ENCODE data around the gene TMEM150B.

The TMEM150B gene

GRCh38 chr19:55355213-55355821 lies 30.2 kb upstream of the TMEM150B start:
- no peak for DNase-seq

GRCh38 chr19:55354698-55355212 lies 29.6 kb upstream of the TMEM150B start, which contains the start of gene COX6B2:
Gene COX6B2 (minus strand): TSS chr19:55354719. CDS start chr19:55354521, 198 bp downstream.
- DNase-seq: no peak

DNA sequence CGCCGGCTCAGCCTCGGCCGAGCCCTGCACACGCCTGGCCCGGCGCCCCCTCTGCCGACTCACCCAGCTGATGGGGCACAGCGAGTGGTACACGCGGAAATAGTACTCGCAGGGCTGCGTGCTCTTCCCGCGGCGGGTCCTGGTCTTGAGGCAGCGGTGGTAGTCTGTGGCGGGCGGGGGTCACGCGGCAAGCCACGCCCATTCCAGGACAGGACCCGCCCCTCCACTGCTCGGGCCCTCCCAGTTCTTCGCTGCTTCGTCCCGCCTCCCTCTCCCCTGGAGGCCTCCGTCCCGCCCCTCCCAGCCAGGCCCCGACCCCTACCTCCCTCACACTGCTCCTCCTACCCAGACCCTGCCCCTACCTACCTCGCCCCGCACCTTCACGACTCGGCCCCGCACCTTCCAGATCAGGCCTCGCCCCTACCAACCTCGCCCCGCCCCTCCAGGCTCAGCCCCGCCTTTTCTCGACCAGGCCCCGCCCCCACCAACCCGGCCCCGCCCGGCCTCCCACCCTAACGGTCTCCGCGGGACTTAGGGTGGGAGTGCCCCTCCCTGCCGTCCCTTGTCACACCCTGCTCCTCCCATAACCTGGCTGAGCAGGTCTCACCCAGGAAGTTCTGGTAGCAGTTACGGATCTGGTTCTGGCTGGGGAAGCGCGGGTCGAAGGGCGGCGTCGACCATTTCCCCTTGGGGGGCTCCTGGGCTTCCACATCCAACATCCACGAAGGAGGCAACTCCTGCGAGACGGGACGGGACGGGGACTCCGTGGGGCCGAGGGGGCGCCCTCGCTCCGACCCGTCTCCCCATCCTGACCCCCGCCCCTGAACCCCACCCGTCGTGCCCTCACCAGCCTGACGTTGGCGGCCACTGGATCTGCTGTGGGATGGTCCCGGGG lies 28.9 kb upstream of the TMEM150B start:
- peak in 4 of 58 donors; percentile 6 to 27 (median 23) for DNase-seq

DNA sequence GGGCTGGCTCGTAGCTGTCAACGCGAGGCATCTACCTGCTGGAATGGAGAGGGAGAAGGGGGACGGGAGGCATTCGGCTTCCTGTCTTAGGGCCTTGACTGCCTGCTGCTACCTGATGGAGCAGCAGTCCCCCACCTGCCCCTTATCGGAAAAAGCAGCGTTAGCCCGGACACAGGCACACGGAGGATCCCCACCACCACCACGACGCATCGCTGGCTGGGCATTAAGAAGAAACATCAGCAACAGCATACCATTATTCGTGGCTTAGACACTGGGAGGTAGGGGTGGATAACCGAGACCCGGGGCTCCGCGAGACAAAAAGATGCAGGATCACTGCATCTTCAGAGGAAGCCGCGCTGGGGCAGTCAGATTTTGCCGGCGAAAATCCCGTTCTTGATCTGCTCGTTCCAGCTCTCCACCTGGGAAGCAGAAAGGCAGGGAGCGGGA lies 28.2 kb upstream of the TMEM150B start:
- DNase-seq: no peak

DNA sequence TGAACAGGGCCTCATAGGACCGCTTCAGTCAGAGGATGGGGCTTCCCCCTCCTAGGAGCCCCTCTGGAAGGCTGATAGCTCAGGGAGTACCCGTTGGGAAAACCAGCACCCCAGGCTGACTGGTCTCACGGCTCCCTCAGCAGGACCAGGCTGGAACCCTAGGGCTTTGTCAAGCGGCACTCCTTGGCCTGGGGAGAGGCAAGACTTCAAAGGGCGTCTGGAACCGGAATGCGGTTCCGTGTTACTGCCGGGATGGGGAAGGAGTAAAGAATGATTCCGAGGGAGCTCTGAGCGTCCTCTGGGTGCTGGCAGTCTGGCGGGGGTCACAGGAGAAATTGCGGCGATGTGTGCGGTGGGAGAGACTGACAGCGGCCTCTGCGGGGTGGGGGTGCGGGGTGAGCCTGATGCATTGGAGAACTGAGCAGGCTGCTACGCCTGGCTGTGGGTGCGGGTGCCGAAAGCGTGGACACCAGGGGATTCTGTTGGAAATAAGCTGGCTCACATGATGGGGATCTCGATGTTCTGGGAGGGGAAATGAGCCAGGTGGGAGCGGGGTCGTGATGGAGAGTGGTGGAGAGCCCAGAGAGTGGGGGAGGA lies 27.5 kb upstream of the TMEM150B start:
- no peak for DNase-seq

DNA sequence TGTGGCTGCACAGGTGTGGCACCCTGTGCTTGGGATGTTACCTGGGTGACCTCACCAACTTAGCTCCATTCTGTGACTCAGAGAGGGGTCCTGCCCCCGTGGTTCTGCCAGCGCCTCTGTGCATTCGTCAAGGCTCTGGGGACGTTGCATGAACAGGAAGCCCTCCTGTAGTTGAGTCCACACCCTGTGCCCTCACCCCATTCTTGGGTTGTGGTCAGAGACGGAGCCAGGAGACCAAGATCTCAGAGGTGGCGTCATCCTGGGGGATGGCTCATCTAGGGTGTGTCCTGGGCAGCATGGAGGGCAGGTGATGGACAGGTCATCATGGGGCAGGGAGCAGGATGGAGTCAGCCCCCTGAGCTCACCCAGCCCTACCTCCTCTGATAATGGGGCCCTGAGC lies 26.9 kb upstream of the TMEM150B start:
- DNase-seq: no peak

DNA sequence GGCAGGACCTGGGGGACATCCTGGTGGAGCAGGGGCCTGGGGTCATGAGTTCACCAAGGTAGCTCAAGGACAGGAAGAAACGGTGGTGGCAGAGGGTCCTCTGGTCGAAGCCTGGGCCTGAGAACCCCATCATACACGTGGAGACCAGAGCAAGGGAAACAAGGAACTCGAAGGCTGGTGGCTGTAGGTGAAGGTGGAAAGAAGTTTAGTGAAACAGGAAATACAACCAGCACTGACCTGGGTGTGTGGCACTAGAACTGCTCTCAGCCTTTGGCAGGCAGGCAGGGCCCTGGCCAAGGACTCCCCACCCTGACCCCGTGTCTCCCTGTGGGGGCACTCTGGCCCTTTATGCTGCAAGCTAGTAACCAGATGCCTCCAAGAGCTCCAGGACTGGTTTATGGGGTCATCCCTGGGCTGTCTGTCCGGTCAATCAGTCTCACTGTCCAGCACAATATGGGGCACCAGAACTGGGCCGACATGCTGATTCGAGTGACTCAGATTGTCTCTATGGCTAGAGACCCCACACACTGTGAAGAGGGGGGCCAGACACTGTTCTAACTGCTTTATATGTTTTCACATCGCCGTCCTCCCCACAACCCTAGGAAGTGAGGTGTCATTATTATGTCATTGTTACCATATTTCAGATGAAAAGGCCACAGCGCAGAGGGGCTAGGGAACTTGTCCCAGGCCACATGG lies 25.6 kb upstream of the TMEM150B start:
- no peak for DNase-seq

GRCh38 chr19:55348317-55349034 lies 23.3 kb upstream of the TMEM150B start:
- DNase-seq: no peak

DNA sequence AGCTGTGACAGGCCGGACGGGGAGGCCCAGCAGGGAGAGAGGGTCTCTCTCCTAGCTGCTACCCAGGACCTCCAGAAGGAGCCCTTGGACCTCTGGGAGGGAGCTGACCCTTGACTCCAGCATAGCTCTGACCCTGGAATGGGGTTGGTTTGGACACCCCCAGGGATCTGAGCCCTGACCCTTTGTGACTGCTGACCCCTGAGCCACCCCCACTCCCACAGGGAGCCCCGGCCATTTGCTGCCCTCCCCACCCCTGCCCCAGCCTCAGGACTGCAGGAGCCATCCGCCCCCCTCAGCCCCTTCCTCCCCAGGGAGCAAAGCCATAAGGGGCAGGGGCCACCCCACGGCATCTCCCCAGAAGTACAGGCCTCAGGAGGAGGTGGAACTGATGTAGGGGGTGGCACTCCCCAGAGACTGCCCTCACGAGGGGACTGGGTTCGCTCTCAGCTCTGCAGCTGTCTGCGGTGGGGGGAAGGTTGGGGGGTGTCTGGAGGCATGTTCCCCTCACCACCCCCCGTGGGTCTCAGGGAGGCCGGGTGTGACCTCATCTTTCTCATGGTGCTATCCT lies 22.4 kb upstream of the TMEM150B start:
- no peak for DNase-seq

- no peak for DNase-seq
Measured at GRCh38 chr19:55346725-55347441, 21.7 kb upstream of the TMEM150B start.

DNA sequence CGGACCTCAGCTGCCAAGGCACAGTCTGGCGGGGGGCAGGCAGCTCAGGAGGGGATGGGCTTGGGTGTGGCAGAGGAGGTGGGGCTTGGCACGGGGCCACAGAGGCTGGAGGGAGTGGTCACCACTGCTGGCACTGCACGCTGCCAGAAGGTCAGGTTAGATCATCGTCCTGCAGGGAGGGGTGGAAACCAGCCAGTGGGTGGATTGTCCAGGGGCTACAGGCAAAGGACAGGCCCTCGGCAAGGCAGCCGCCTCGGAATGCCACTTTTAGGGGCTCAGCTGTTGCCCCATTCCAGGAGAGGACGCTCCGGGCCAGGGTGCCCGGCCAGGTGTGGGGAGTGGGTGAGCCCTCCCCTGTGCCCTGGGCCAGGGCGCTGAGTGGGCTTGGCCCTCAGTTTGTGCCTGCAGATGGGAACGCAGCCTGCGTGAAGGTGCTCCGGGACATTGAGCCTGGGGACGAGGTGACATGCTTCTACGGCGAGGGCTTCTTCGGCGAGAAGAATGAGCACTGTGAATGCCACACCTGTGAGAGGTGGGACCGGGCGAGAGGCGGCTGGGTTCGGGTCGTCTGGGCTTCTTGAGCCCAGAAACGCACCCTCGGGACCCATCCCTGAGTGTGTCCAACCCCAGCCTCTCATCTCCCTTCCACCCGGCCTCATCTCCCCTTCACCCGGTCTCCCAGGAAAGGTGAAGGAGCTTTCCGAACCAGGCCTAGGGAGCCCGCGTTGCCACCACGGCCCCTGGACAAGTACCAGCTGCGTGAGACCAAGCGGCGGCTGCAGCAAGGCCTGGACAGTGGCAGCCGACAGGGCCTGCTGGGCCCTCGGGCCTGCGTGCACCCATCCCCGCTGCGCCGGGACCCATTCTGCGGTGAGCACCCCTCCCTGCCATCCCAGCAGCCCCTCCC lies 20.9 kb upstream of the TMEM150B start:
- DNase-seq: peak in 2 of 58 donors; percentile 30 to 46

DNA sequence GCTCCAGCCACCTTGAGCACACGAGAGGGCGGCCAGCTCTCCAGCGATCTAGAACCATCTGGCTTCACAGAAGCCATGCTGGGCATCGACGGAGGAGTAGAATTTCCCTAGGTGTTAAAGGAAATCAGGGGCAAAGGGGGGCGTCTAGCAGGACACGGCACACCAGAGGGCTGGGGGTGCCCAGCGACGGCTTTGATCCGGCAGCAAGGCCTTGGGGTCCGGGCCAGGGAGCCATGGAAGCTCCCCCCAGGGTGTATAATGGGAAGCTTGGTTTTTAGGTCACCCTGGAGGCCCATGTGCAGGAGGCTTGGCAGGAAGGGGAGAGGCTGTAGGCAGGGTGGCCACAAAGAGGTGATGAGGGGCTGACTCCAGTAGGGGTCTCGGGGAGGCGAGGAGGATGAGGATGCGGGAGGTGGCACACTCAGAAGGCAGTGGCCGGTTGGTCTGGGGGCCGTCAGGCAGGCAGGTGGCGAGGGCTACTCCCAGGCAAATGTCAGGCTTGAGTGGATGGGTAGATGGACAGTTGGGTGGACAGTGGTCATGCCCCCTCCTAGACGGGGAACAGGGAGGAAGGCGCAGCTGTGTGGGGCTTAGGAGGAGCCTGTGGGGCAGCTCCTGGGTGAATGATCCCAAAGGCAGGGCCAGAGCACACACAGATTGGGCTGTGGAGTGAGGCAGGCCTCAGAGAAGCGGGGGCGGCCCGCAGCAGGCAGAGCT lies 20.1 kb upstream of the TMEM150B start:
- DNase-seq: no peak

DNA sequence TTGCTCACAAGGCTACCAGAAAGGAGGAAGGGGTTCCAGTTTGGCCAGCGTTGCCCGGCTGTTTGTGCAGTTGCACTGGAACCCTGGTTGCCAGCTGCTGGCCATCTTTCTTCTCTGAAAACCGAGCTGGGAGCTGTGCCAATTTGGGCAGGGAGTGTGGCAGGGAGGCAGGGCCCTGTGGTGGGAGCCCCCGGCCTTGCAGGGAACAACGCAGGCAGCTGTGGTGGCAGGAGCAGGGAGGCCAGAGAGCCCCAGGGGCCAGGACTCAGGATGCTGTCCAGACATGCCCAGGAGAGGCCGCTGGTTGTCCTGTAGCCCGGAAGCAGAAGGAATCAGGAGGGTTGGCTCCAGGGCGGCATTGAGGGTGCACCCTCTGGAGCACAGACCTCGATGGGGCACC lies 19.3 kb upstream of the TMEM150B start:
- DNase-seq: peak in 45 of 58 donors; percentile 4 to 75 (median 40)

DNA sequence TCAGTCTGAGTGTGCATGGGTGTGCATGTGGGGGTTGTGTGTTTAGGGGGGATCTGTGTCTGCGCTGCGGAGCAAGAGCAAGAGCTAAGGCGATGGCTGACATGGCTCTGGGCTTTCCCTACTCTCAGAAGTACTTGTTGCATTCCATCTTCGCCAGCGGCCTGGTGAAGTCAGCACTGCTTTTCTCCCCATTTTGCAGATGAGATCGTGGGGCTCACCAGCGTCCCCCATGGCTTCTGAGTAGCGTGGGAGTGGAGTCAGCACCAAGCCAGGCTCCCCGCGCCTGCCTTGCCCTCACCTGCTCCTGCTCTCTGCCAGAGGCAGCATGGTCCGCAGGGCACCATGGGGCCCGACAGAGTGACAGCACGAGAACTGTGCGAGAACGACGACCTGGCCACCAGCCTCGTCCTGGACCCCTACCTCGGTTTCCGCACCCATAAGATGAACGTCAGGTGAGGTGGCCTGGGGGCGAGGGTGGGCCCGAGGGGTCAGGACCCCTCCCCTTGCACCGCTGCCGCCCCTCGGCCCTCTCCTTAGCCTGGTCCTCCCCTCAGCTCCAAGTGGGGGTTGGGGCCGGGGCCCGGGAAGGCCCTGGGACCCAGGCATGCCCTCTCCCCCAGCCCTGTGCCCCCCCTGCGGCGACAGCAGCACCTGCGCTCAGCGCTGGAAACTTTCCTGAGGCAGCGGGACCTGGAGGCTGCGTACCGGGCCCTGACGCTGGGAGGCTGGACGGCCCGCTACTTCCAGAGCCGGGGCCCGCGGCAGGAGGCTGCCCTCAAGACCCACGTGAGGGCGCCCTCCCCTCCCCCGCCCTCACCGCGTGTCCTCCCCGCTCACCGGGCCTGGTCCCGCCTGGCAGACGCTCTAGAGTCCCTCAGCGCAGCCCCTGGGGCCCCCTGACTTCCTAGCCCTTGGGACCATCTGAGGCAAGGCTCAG lies 16.7 kb upstream of the TMEM150B start:
- no peak for DNase-seq

DNA sequence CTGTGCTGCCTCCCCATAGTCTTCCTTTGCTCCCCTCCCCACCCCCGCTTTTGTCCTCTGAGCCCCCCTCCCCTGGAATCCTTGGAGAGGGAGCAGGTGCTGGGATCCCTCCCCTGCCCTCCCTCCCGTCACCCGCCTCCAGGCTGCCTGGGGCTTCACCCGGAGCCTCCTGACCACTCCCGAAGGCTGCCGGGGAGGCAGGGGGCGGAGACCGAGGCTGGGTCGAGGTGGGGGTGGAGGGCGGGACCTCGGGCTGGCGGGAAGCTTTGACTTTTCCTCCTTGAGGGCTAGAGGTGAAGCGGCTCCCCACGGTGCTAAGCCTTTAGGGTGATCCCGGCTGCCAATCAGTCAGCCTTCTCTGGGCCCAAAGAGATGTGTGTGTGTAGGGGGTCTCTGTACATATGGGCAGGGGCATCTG lies 16.0 kb upstream of the TMEM150B start:
- DNase-seq: peak in 34 of 58 donors; percentile 4 to 68 (median 21)

DNA sequence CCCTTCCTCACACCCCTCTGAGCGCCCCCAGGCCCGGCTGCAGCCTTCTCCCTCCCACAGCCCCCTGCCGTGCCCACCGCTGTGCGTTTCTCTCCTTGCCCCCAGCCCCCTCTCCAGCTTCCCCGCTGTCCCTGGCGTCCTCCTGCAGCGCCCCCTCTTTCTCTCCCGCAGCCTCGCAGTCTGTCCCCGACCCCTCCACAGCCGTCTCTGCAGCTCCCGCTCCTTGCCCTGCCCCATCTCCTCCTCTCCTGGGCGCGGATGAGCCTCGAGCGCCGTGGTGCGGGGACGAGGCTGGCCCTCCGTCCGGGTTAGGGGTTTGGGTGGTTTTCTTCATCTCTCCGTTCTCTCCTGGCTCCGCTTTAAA lies 15.6 kb upstream of the TMEM150B start:
- peak in 9 of 58 donors; percentile 9 to 38 (median 21) for DNase-seq
